ENCODE measurements around the gene LASP1.

GRCh38 chr17:38872671-38873385 is 3.0 kb downstream of the LASP1 start:
- TF ChIP-seq, protein P1, sequence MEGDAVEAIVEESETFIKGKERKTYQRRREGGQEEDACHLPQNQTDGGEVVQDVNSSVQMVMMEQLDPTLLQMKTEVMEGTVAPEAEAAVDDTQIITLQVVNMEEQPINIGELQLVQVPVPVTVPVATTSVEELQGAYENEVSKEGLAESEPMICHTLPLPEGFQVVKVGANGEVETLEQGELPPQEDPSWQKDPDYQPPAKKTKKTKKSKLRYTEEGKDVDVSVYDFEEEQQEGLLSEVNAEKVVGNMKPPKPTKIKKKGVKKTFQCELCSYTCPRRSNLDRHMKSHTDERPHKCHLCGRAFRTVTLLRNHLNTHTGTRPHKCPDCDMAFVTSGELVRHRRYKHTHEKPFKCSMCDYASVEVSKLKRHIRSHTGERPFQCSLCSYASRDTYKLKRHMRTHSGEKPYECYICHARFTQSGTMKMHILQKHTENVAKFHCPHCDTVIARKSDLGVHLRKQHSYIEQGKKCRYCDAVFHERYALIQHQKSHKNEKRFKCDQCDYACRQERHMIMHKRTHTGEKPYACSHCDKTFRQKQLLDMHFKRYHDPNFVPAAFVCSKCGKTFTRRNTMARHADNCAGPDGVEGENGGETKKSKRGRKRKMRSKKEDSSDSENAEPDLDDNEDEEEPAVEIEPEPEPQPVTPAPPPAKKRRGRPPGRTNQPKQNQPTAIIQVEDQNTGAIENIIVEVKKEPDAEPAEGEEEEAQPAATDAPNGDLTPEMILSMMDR (IDR thresholded peaks at IDR 0.05; ENCODE audit: low read length) = no peak
- TF ChIP-seq EZH2 (IDR thresholded peaks at IDR 0.05; ENCODE audit: borderline replicate concordance, low read length) = no peak
